H54 (cell line): ENCODE measurements around the gene OR6Q1.
A peak's percentile ranks its signal among the peaks of the same experiment; 100 is the strongest.

ENCODE experiments used
- DNase-seq: peaks from one replicate; pipeline ENCODE4 v3.0.0; 2011; ENCODE audit warnings: low spot score, mixed read lengths; ENCODE audit not compliant: insufficient read length
- FAIRE-seq: peaks from 3 replicates; lab custom pipeline; 2011; peaks lifted over from hg19 to GRCh38; lab: Jason Lieb, UNC
- POLR2A ChIP-seq: IDR thresholded peaks from 2 replicates; pipeline ENCODE4 v1.6.1; 2011; ENCODE audit warnings: low read depth, mild to moderate bottlenecking, low read length

OR6Q1 gene

DNA sequence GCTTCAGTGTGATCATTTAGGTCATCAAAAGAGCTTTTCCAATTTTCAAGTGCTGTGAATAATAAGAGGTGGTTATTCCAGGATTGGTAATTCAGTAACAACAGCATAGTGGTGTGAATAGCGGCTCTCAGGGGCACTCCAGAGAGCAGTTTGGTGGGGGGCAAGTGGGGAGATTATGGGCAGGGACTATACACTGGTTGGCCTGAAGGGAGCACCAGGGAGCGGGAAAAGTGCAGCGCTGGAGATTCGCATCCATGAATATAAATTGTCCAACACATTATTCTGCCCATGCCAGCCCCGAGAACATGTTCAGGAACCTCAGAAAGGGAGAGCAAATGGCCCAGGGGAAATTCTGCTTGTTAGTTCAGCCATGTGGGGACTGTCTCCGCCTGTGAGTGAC is 37.9 kb downstream of the OR6Q1 start:
- TF ChIP-seq POLR2A, result no peak
- no peak for DNase-seq
- FAIRE-seq, result no peak

DNA sequence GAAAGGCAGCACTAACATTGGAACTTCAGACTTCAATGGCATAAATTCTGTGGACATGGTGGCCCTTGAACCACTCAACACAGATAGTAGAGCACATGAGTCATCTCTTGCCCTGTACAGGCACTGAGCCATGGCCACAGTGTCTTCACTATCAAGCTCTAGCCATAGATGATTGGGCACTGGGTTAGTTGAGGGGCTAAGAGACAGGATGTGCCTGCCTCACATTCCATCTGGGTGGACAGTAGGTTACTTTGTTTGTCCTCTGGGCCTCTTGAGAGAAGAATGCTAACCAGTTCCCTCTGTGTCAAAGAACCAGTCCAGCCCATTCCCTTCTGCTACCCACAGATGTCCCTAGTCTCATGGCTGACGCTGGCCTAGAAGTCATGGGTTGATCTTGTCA is 39.8 kb downstream of the OR6Q1 start:
- no peak for TF ChIP-seq POLR2A
- DNase-seq (no peak), FAIRE-seq (no peak)

DNA sequence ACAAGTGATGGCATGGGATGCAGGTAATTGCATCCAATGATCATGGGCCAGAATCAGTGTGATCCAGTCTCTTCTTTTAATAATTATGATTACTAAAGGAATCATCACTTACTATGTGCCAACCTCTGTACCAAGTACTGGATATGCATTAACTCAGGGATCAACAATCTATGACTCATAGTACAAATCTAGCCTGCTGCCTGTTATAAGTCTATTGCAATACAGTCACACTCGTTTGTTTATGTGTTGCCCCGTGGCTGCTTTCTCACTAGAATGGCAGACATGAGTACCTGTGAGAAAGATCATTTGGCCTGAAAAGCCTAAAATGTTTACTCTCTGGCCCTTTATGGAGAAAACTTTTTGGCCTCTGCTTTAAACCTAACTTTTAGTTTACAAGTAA is 45.0 kb downstream of the OR6Q1 start:
- FAIRE-seq (peak; percentile 57), DNase-seq (no peak)
- no peak for TF ChIP-seq POLR2A
